ENCODE results near the gene POU2F1. TPM values are rescaled to one million over a fixed set of nuclear protein-coding genes. Genes with fewer than 3 reads are reported as not detected.

POU2F1 gene
- total RNA-seq, 2 experiments from 2014 or later, result 18.7 to 52.3 TPM

DNA sequence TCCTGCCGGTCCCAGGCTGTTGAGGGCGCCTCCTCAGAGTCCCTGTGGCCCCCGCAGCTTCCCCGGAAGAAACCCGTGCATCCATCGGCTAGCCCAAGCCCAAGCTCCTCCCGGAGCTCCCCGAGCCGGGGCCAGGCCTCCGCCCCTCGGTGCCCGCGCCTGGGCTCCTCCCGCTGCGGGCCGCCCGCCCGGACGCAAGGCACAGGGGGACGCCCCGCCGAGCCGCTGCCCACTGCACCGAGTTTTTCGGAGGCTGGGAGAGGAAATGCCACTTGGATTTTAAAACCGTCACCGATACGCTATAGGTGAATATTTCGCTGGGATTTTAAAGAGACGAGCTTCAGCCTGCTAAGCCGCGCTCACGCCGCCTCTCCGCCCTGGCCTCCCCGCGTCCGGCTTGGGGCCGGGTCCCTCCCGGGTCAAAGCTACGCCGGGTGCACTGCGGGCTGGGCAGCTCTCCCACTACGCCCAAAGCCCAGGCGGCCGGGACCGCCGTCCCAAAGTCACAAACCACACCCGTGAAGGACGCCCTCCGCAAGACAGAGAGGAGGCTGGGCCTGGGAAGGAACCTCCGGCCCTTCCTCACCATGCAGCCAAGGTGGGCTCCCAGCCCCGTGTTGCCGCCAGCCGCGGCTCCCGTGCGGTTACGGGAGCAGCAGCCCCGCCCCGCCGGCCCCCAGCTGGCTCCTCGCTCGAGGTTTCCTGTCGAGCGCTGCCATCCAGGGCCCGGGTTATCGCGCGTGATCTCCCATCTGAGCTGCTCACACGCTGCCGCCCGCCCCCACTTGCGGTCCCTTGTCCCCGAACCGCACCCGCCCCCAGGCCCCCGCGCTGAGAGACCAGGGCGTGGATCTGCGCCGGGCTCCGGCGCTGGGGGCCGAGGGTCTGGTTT lies 234.5 kb downstream of the POU2F1 start:
- POLR2A ChIA-PET, result interaction anchor here (0.6 to 1.9 kb wide), 6 partner anchors 8 to 78 kb away, joined by 3 to 12 read pairs (median 4); no protein-coding TSS in a partner anchor
- H3K9me3 ChIP-seq (ENCODE audit: low read length), result no peaks in the 10 kb centered on the region
- peak overlapping the region; percentile 91 for H2AFZ ChIP-seq (ENCODE audit: low read length)

DNA sequence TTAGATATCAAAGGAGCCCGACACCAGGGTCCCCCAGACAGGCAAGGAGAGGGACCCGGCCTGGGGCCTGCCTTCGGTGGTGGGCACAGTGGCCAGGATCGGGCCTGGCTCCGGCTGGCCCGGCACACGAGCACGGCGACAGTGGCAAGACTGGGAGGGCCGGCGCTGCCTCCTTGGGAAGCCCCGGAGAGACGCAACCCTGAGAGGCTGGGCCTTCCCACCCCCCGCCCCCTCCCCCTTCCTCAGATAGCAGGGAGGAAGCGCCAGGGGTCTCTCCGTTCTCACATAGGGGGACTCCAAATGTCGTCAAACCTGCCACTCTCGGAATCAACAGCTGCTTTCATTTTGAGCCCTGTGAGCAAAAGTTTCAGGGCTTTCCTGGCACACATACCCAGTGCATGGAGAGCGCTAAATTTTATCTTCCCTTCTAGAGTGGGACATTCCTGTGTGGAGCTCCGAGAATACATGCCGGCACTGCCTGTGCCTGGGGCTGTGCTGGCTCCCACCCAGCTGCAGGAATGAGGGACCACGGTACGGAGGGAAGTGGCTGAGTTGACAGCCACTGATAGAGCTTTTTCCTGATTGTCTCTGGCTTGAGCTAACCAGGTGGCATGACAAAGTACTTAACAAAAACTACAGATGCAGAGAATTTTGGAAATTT lies 235.2 kb downstream of the POU2F1 start:
- Histone ChIP-seq H3K36me3 (ENCODE audit: insufficient read depth, low read length) (no peaks in the 10 kb centered on the region), H3K4me3 (ENCODE audit: low read depth, low read length, poor library complexity, severe bottlenecking) (peak overlapping the region; percentile 70), H4K20me1 (ENCODE audit: insufficient read depth, low read length) (no peaks in the 10 kb centered on the region), H3K4me2 (ENCODE audit: low read length) (peak overlapping the region; percentile 100), H3K79me2 (ENCODE audit: insufficient read depth, low read depth, low read length) (no peaks in the 10 kb centered on the region), H3K27ac (ENCODE audit: low read depth, low read length, poor library complexity, severe bottlenecking) (no peak overlapping the region), H2AFZ (ENCODE audit: low read length) (peak overlapping the region; percentile 91), H3K9me2 (ENCODE audit: insufficient read depth, low read length) (no peaks in the 10 kb centered on the region), H3K4me1 (ENCODE audit: insufficient read depth, low read length, poor library complexity, severe bottlenecking) (peaks cover 32% of the 10 kb centered on the region), H3K9me3 (ENCODE audit: low read length) (no peaks in the 10 kb centered on the region)
- ChIA-PET CTCF (ENCODE audit: unreplicated experiment) (interaction anchor here (1.7 kb wide), 1 partner anchor 9 kb away, joined by 4 read pairs; no protein-coding TSS in a partner anchor), POLR2A (interaction anchor here (0.6 to 1.9 kb wide), 5 partner anchors 9 to 187 kb away, joined by 3 to 12 read pairs (median 3); no protein-coding TSS in a partner anchor)
- DNase-seq (ENCODE audit: low spot score), result no peak
- TF ChIP-seq, protein P1, sequence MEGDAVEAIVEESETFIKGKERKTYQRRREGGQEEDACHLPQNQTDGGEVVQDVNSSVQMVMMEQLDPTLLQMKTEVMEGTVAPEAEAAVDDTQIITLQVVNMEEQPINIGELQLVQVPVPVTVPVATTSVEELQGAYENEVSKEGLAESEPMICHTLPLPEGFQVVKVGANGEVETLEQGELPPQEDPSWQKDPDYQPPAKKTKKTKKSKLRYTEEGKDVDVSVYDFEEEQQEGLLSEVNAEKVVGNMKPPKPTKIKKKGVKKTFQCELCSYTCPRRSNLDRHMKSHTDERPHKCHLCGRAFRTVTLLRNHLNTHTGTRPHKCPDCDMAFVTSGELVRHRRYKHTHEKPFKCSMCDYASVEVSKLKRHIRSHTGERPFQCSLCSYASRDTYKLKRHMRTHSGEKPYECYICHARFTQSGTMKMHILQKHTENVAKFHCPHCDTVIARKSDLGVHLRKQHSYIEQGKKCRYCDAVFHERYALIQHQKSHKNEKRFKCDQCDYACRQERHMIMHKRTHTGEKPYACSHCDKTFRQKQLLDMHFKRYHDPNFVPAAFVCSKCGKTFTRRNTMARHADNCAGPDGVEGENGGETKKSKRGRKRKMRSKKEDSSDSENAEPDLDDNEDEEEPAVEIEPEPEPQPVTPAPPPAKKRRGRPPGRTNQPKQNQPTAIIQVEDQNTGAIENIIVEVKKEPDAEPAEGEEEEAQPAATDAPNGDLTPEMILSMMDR (conservative IDR thresholded peaks at IDR 0.05; ENCODE audit: low read length), result no peak
- TF ChIP-seq EZH2phosphoT487 (IDR thresholded peaks at IDR 0.05; ENCODE audit: borderline replicate concordance, low read depth, low read length), result no peak
- intact Hi-C loops (cut with micrococcal nuclease; ENCODE audit: unreplicated experiment), result loop anchor here (5.0 kb wide), 1 partner anchor 346 kb away; no protein-coding TSS in a partner anchor
- BruUV-seq (replicated peaks), result no TSS peak

More for the DNA sequence above, 234.5 kb downstream of the POU2F1 start:
- no TSS peak for BruUV-seq (replicated peaks)
- H4K20me1 ChIP-seq (ENCODE audit: insufficient read depth, low read length), result no peaks in the 10 kb centered on the region
- CTCF ChIA-PET (ENCODE audit: unreplicated experiment), result interaction anchor here (1.7 kb wide), 1 partner anchor 8 kb away, joined by 4 read pairs; no protein-coding TSS in a partner anchor
- H3K9me2 ChIP-seq (ENCODE audit: insufficient read depth, low read length), result no peaks in the 10 kb centered on the region
- H3K4me3 ChIP-seq (ENCODE audit: low read depth, low read length, poor library complexity, severe bottlenecking), result peak overlapping the region; percentile 70
- no peaks in the 10 kb centered on the region for H3K36me3 ChIP-seq (ENCODE audit: insufficient read depth, low read length)
- H3K4me2 ChIP-seq (ENCODE audit: low read length), result peak overlapping the region; percentile 100
- H3K4me1 ChIP-seq (ENCODE audit: insufficient read depth, low read length, poor library complexity, severe bottlenecking), result peaks cover 40% of the 10 kb centered on the region
- peak; percentile 75 for DNase-seq (ENCODE audit: low spot score)
- TF ChIP-seq EZH2phosphoT487 (IDR thresholded peaks at IDR 0.05; ENCODE audit: borderline replicate concordance, low read depth, low read length), result no peak
- TF ChIP-seq, protein P1 (conservative IDR thresholded peaks at IDR 0.05; ENCODE audit: low read length), result no peak
- intact Hi-C loops (cut with micrococcal nuclease; ENCODE audit: unreplicated experiment), result loop anchor here (5.0 kb wide), 1 partner anchor 347 kb away; no protein-coding TSS in a partner anchor
- H3K27ac ChIP-seq (ENCODE audit: low read depth, low read length, poor library complexity, severe bottlenecking), result no peak overlapping the region
- H3K79me2 ChIP-seq (ENCODE audit: insufficient read depth, low read depth, low read length), result no peaks in the 10 kb centered on the region
